ENCODE measurements around the gene NEK7.
A peak's percentile ranks its signal among the peaks of the same experiment; 100 is the strongest.

NEK7 gene

GRCh38 chr1:198156745-198157240, at the start of gene NEK7:
NEK7 (plus strand) TSS chr1:198156998; CDS start chr1:198232581, 75,583 bp downstream.
- no peak for TF ChIP-seq Cebpa-rat (IDR thresholded peaks at IDR 0.05)
- H3K9me3 ChIP-seq (replicated peaks in 1 of 11), result no peaks in the 10 kb centered on the region
- peak within 1 kb of the TSS; percentile 91 to 97 (median 95) for H3K9ac ChIP-seq
- peak within 1 kb of the TSS; percentile 89 to 96 (median 94) for H3K4me2 ChIP-seq
- H3K36me3 ChIP-seq, result no peaks in the 10 kb centered on the region
- H3K27me3 ChIP-seq, result no peaks in the 10 kb centered on the region
- peaks cover 13 to 25% (median 20%) of the 10 kb centered on the region in 10 experiments for H3K4me1 ChIP-seq
- H4K20me1 ChIP-seq, result peaks cover 0 to 29% (median 0%) of the 10 kb centered on the region in 11 experiments; a peak in 3 of 22 replicates
- peak within 1 kb of the TSS; percentile 88 to 98 (median 96) for H3K4me3 ChIP-seq
- H3K27ac ChIP-seq, result peak within 1 kb of the TSS; percentile 86 to 98 (median 93)

- H3K36me3 ChIP-seq, result no peaks in the 10 kb centered on the region
- H3K27me3 ChIP-seq, result no peaks in the 10 kb centered on the region
- H3K4me1 ChIP-seq, result no peaks in the 10 kb centered on the region
- H3K27ac ChIP-seq, result no peak overlapping the region
- no peak overlapping the region for H3K4me3 ChIP-seq
- H3K4me2 ChIP-seq, result no peak overlapping the region
- H3K9ac ChIP-seq, result no peak overlapping the region
- H3K9me3 ChIP-seq (replicated peaks in 1 of 11), result no peaks in the 10 kb centered on the region
- TF ChIP-seq Cebpa-rat (IDR thresholded peaks at IDR 0.05), result no peak
- H4K20me1 ChIP-seq, result no peaks in the 10 kb centered on the region
Measured at GRCh38 chr1:198107091-198107501, 49.7 kb upstream of the NEK7 start.

- no peak overlapping the region for H3K9ac ChIP-seq
- H3K27me3 ChIP-seq, result no peaks in the 10 kb centered on the region
- no peak overlapping the region for H3K27ac ChIP-seq
- no peak overlapping the region for H3K4me2 ChIP-seq
- TF ChIP-seq Cebpa-rat (IDR thresholded peaks at IDR 0.05), result no peak
- no peaks in the 10 kb centered on the region for H3K9me3 ChIP-seq (replicated peaks in 1 of 11)
- H3K4me3 ChIP-seq, result no peak overlapping the region
- no peaks in the 10 kb centered on the region for H3K36me3 ChIP-seq
- H3K4me1 ChIP-seq, result no peaks in the 10 kb centered on the region
- no peaks in the 10 kb centered on the region for H4K20me1 ChIP-seq
Measured at GRCh38 chr1:198108636-198109370, 48.0 kb upstream of the NEK7 start.

GRCh38 chr1:198109371-198109715, 47.5 kb upstream of the NEK7 start:
- no peak overlapping the region for H3K27ac ChIP-seq
- H4K20me1 ChIP-seq, result no peaks in the 10 kb centered on the region
- H3K27me3 ChIP-seq, result no peaks in the 10 kb centered on the region
- H3K4me3 ChIP-seq, result no peak overlapping the region
- no peak overlapping the region for H3K4me2 ChIP-seq
- no peaks in the 10 kb centered on the region for H3K4me1 ChIP-seq
- no peak for TF ChIP-seq Cebpa-rat (IDR thresholded peaks at IDR 0.05)
- H3K36me3 ChIP-seq, result no peaks in the 10 kb centered on the region
- no peaks in the 10 kb centered on the region for H3K9me3 ChIP-seq (replicated peaks in 1 of 11)
- H3K9ac ChIP-seq, result no peak overlapping the region

- no peaks in the 10 kb centered on the region for H3K9me3 ChIP-seq (replicated peaks in 1 of 11)
- H3K4me3 ChIP-seq, result no peak overlapping the region
- no peak for TF ChIP-seq Cebpa-rat (IDR thresholded peaks at IDR 0.05)
- H3K4me2 ChIP-seq, result no peak overlapping the region
- H3K9ac ChIP-seq, result no peak overlapping the region
- H4K20me1 ChIP-seq, result no peaks in the 10 kb centered on the region
- H3K27ac ChIP-seq, result no peak overlapping the region
- H3K4me1 ChIP-seq, result no peaks in the 10 kb centered on the region
- no peaks in the 10 kb centered on the region for H3K36me3 ChIP-seq
- no peaks in the 10 kb centered on the region for H3K27me3 ChIP-seq
Measured at GRCh38 chr1:198113342-198113750, 43.5 kb upstream of the NEK7 start.

- H3K4me2 ChIP-seq, result no peak overlapping the region
- H4K20me1 ChIP-seq, result no peaks in the 10 kb centered on the region
Measured at GRCh38 chr1:198116069-198116468, 40.7 kb upstream of the NEK7 start.

GRCh38 chr1:198116469-198116868, 40.3 kb upstream of the NEK7 start:
- Histone ChIP-seq H3K27ac (no peak overlapping the region), H3K9me3 (replicated peaks in 1 of 11) (no peaks in the 10 kb centered on the region), H3K4me3 (no peak overlapping the region), H3K36me3 (no peaks in the 10 kb centered on the region), H3K9ac (no peak overlapping the region), H3K4me2 (no peak overlapping the region), H3K4me1 (no peaks in the 10 kb centered on the region), H4K20me1 (no peaks in the 10 kb centered on the region), H3K27me3 (no peaks in the 10 kb centered on the region)
- TF ChIP-seq Cebpa-rat (IDR thresholded peaks at IDR 0.05), result 0 out of 22 replicates have a peak, but pooled peaks of 1 of the 11 experiments have one; percentile 24

More at GRCh38 chr1:198116069-198116468, 40.7 kb upstream of the NEK7 start:
- H3K27ac ChIP-seq, result no peak overlapping the region
- H3K9me3 ChIP-seq (replicated peaks in 1 of 11), result no peaks in the 10 kb centered on the region
- H3K27me3 ChIP-seq, result no peaks in the 10 kb centered on the region
- H3K4me1 ChIP-seq, result no peaks in the 10 kb centered on the region
- no peak overlapping the region for H3K4me3 ChIP-seq
- H3K9ac ChIP-seq, result no peak overlapping the region
- no peak for TF ChIP-seq Cebpa-rat (IDR thresholded peaks at IDR 0.05)
- no peaks in the 10 kb centered on the region for H3K36me3 ChIP-seq

- no peak for TF ChIP-seq Cebpa-rat (IDR thresholded peaks at IDR 0.05)
- no peak overlapping the region for H3K27ac ChIP-seq
- H3K9me3 ChIP-seq (replicated peaks in 1 of 11), result no peaks in the 10 kb centered on the region
- H3K4me3 ChIP-seq, result no peak overlapping the region
- no peaks in the 10 kb centered on the region for H3K27me3 ChIP-seq
- no peak overlapping the region for H3K4me2 ChIP-seq
- no peaks in the 10 kb centered on the region for H4K20me1 ChIP-seq
- no peaks in the 10 kb centered on the region for H3K4me1 ChIP-seq
- no peaks in the 10 kb centered on the region for H3K36me3 ChIP-seq
- no peak overlapping the region for H3K9ac ChIP-seq
Measured at GRCh38 chr1:198117267-198117666, 39.5 kb upstream of the NEK7 start.

- Histone ChIP-seq H3K4me3 (no peak overlapping the region), H3K27ac (no peak overlapping the region), H3K4me1 (no peaks in the 10 kb centered on the region), H4K20me1 (no peaks in the 10 kb centered on the region), H3K36me3 (no peaks in the 10 kb centered on the region), H3K27me3 (no peaks in the 10 kb centered on the region), H3K9ac (no peak overlapping the region), H3K9me3 (replicated peaks in 1 of 11) (no peaks in the 10 kb centered on the region), H3K4me2 (no peak overlapping the region)
- TF ChIP-seq Cebpa-rat (IDR thresholded peaks at IDR 0.05), result no peak
Measured at GRCh38 chr1:198118134-198118533, 38.7 kb upstream of the NEK7 start.

- TF ChIP-seq Cebpa-rat (IDR thresholded peaks at IDR 0.05), result no peak
- H3K4me2 ChIP-seq, result no peak overlapping the region
- H3K36me3 ChIP-seq, result no peaks in the 10 kb centered on the region
- no peaks in the 10 kb centered on the region for H3K27me3 ChIP-seq
- H3K9ac ChIP-seq, result no peak overlapping the region
- H4K20me1 ChIP-seq, result no peaks in the 10 kb centered on the region
- H3K4me3 ChIP-seq, result no peak overlapping the region
- H3K4me1 ChIP-seq, result no peaks in the 10 kb centered on the region
- H3K27ac ChIP-seq, result no peak overlapping the region
- H3K9me3 ChIP-seq (replicated peaks in 1 of 11), result no peaks in the 10 kb centered on the region
Measured at GRCh38 chr1:198119906-198120305, 36.9 kb upstream of the NEK7 start.
